DND-41 (cell line): ENCODE measurements around the gene INPP4A.

Experiments
- ATAC-seq: fragments of 200-7000 bp; cut with Tn5 transposase; 3 replicates; pipeline ENCODE4 v1.9.1; 2021; ENCODE audit warnings: low read depth; ENCODE audit not compliant: insufficient read depth
- DNase-seq: peaks from one replicate; pipeline ENCODE4 v3.0.0-alpha.2; 2020
- H2AFZ ChIP-seq: 2 replicates; pipeline ENCODE4 v1.6.0; 2012; ENCODE audit warnings: low read depth, low read length
- H3K27ac ChIP-seq: 2 replicates; pipeline ENCODE4 v1.5.1; 2012; ENCODE audit warnings: low read length, inconsistent platforms
- H3K27me3 ChIP-seq: fragments of 200-600 bp; sonication (generic); 2 replicates; pipeline ENCODE4 v1.6.0; 2012; ENCODE audit warnings: low read length, mild to moderate bottlenecking, inconsistent platforms; ENCODE audit not compliant: insufficient read depth, poor library complexity
- H3K36me3 ChIP-seq: 2 replicates; pipeline ENCODE4 v1.5.1; 2012; ENCODE audit warnings: low read length, inconsistent platforms; ENCODE audit not compliant: insufficient read depth
- H3K4me1 ChIP-seq: 2 replicates; pipeline ENCODE4 v1.5.1; 2012; ENCODE audit warnings: mild to moderate bottlenecking, low read length; ENCODE audit not compliant: insufficient read depth
- H3K4me2 ChIP-seq: 2 replicates; pipeline ENCODE4 v1.6.0; 2012; ENCODE audit warnings: mild to moderate bottlenecking, moderate library complexity, low read length, inconsistent platforms; ENCODE audit not compliant: insufficient read depth
- H3K4me3 ChIP-seq, 2 experiments: fragments of 200-600 bp in 1 of 2; shearing (Covaris generic) in 1 of 2; 2 replicates each; pipeline ENCODE4 v1.5.1; 2012 to 2016; ENCODE audit warnings: inconsistent platforms in 2 of 2, low read length in 2 of 2, mild to moderate bottlenecking in 2 of 2, low read depth in 1 of 2, moderate library complexity in 1 of 2
- H3K79me2 ChIP-seq: 2 replicates; pipeline ENCODE4 v1.6.0; 2012; ENCODE audit warnings: low read length, inconsistent platforms; ENCODE audit not compliant: insufficient read depth
- H3K9ac ChIP-seq: 2 replicates; pipeline ENCODE4 v1.6.0; 2012; ENCODE audit warnings: low read depth, mild to moderate bottlenecking, inconsistent platforms, low read length, moderate library complexity
- H3K9me3 ChIP-seq: 2 replicates; pipeline ENCODE4 v1.5.1; 2012; ENCODE audit warnings: low read length, moderate library complexity, mild to moderate bottlenecking, inconsistent platforms; ENCODE audit not compliant: insufficient read depth, severe bottlenecking
- H4K20me1 ChIP-seq: 2 replicates; pipeline ENCODE4 v1.6.0; 2012; ENCODE audit warnings: low read length; ENCODE audit not compliant: insufficient read depth
- EZH2 ChIP-seq: IDR thresholded peaks from 3 replicates; pipeline ENCODE4 v1.6.1; 2012; ENCODE audit warnings: borderline replicate concordance, low read depth, mild to moderate bottlenecking, moderate library complexity, low read length, inconsistent platforms; ENCODE audit not compliant: severe bottlenecking
- TF ChIP-seq, protein P1 (sequence below): IDR thresholded peaks from 2 replicates; pipeline ENCODE4 v1.5.1; 2012; ENCODE audit warnings: borderline replicate concordance, low read length, moderate library complexity, mild to moderate bottlenecking; ENCODE audit not compliant: poor library complexity, severe bottlenecking; ENCODE audit errors: extremely low read depth

The INPP4A gene

DNA sequence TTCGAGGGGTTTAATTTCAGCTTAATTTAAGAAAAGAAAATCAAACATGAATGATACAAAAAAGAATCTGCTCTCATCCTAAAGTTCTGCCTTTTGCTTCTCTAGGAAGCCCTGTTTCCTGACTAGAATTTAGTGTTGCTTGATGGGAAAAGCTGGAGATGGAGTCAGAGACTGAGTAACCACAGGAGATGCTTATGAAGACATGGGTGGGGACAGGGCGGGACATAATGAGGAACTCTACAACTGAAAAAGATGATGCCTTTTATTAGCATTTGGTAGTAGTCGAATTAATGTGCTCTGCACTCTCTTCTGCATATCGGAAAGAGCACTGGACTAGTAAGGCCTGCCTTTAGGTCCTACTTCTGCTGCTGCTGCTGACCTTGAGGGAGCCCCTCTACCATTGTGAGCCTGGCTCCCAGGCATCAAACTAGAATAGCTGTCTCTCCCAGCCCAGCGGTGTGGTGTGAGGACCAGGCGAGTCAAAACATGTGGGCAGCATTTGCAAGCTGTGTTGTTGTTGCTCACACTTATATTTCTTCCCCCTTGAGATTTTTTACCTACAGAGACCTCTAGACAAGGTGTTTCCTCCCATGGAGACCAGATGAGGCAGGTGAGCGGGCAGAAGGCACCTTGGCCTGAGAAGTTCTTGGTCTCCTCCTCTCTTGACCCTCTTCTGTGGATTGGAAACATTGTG lies 61.5 kb downstream of the INPP4A start:
- TF ChIP-seq, protein P1, sequence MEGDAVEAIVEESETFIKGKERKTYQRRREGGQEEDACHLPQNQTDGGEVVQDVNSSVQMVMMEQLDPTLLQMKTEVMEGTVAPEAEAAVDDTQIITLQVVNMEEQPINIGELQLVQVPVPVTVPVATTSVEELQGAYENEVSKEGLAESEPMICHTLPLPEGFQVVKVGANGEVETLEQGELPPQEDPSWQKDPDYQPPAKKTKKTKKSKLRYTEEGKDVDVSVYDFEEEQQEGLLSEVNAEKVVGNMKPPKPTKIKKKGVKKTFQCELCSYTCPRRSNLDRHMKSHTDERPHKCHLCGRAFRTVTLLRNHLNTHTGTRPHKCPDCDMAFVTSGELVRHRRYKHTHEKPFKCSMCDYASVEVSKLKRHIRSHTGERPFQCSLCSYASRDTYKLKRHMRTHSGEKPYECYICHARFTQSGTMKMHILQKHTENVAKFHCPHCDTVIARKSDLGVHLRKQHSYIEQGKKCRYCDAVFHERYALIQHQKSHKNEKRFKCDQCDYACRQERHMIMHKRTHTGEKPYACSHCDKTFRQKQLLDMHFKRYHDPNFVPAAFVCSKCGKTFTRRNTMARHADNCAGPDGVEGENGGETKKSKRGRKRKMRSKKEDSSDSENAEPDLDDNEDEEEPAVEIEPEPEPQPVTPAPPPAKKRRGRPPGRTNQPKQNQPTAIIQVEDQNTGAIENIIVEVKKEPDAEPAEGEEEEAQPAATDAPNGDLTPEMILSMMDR = no peak
- TF ChIP-seq EZH2 = no peak
- H3K4me2 ChIP-seq = no peak overlapping the region

DNA sequence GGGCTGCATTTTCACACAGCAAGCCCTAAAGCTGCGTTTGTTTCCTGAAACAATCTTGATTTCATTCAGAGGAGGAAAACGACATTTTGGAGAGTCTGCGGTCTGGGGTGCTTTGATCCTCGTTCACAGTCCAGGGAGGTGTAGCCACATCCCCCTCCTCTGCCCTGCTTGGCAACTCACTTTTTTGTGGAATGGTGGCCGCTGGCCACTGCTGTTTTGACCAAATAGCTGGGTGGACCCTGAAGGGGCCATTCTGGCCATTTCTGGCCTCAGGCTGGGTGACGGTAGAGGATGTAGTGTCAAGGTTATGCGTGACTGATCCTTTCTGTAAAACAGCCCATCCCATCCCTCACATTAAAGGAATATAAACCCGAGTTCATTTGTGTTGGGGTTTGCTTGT lies 62.2 kb downstream of the INPP4A start:
- H2AFZ ChIP-seq = no peak overlapping the region
- H3K27ac ChIP-seq = no peak overlapping the region
- ATAC-seq = no peak
- H3K9me3 ChIP-seq = no peaks in the 10 kb centered on the region
- H3K4me2 ChIP-seq = no peak overlapping the region
- no peak for TF ChIP-seq EZH2
- TF ChIP-seq, protein P1 = no peak
- H3K4me1 ChIP-seq = no peaks in the 10 kb centered on the region
- no peak overlapping the region for H3K9ac ChIP-seq
- no peak overlapping the region for H3K4me3 ChIP-seq
- H4K20me1 ChIP-seq = peaks cover 53% of the 10 kb centered on the region
- no peak for DNase-seq
- peaks cover 14% of the 10 kb centered on the region for H3K36me3 ChIP-seq
- H3K79me2 ChIP-seq = peaks cover 81% of the 10 kb centered on the region
- H3K27me3 ChIP-seq = no peaks in the 10 kb centered on the region

More for the DNA sequence above, 61.5 kb downstream of the INPP4A start:
- H3K9ac ChIP-seq = no peak overlapping the region
- no peak overlapping the region for H3K4me3 ChIP-seq
- H3K27ac ChIP-seq = no peak overlapping the region
- no peaks in the 10 kb centered on the region for H3K27me3 ChIP-seq
- DNase-seq = no peak
- H3K4me1 ChIP-seq = no peaks in the 10 kb centered on the region
- no peak overlapping the region for H2AFZ ChIP-seq
- H4K20me1 ChIP-seq = peaks cover 52% of the 10 kb centered on the region
- no peak for ATAC-seq
- H3K9me3 ChIP-seq = no peaks in the 10 kb centered on the region
- H3K36me3 ChIP-seq = peaks cover 14% of the 10 kb centered on the region
- peaks cover 82% of the 10 kb centered on the region for H3K79me2 ChIP-seq

DNA sequence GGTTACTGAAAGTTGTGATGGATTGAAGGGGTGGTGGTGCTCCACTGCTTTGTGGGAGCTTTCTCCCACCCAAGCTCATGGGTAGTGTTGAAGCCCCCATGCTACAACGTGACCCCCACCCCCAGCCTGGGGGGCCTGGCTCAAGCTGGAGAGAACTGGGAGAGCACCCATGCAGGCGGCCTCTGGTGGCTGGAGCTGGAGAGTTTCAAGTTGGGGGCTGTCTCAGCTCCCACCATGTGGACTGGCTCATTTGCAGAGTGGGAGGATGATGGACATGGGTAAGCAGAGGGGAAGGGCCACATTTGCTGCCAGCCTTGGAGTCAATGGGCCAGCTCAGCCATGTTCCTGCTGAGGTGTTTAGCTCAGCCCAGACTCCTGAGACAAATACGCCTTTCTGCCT lies 62.8 kb downstream of the INPP4A start:
- H3K79me2 ChIP-seq = peaks cover 79% of the 10 kb centered on the region
- no peaks in the 10 kb centered on the region for H3K4me1 ChIP-seq
- no peaks in the 10 kb centered on the region for H3K9me3 ChIP-seq
- DNase-seq = no peak
- no peak overlapping the region for H3K4me2 ChIP-seq
- H3K27ac ChIP-seq = no peak overlapping the region
- H3K9ac ChIP-seq = no peak overlapping the region
- no peak overlapping the region for H3K4me3 ChIP-seq
- H3K27me3 ChIP-seq = no peaks in the 10 kb centered on the region
- H4K20me1 ChIP-seq = peaks cover 49% of the 10 kb centered on the region
- no peak for ATAC-seq
- peaks cover 14% of the 10 kb centered on the region for H3K36me3 ChIP-seq
- no peak overlapping the region for H2AFZ ChIP-seq
- TF ChIP-seq EZH2 = no peak
- TF ChIP-seq, protein P1 = no peak
